Natural killer cell (primary cell): ENCODE measurements around the gene ERVK3-1. TPM values are rescaled to one million over a fixed set of nuclear protein-coding genes. Genes with fewer than 3 reads are reported as not detected.

Source experiments
- ATAC-seq, 3 donors: fragments of 150-1000 bp in 2 of 3; fragments of 200-7000 bp in 1 of 3; cut with Tn5 transposase; 1 replicate in 1 of 3; 2 replicates in 2 of 3; pipeline ENCODE4 v1.10.0; 2021; ENCODE audit warnings: mild to moderate bottlenecking in 2 of 3, moderate library complexity in 2 of 3
- DNase-seq, 2 donors: peaks; one replicate each; pipeline versions ENCODE4 v3.0.0 to v3.0.0-alpha.2; 2013 to 2021; ENCODE audit warnings: mixed read lengths in 1 of 2
- H3K27ac ChIP-seq: one replicate; pipeline ENCODE4 v1.5.1; 2013; ENCODE audit warnings: mild to moderate bottlenecking, low read length
- H3K27me3 ChIP-seq: one replicate; pipeline ENCODE4 v1.6.1; 2013; ENCODE audit warnings: low read length; ENCODE audit not compliant: control insufficient read depth, insufficient read depth
- H3K36me3 ChIP-seq: one replicate; pipeline ENCODE4 v1.6.1; 2013; ENCODE audit warnings: low read length; ENCODE audit not compliant: control insufficient read depth, insufficient read depth
- H3K4me1 ChIP-seq: one replicate; pipeline ENCODE4 v1.6.1; 2013; ENCODE audit warnings: low read length; ENCODE audit not compliant: control insufficient read depth, insufficient read depth
- H3K4me3 ChIP-seq: one replicate; pipeline ENCODE4 v1.5.1; 2013; ENCODE audit warnings: low read length
- H3K9me3 ChIP-seq: one replicate; pipeline ENCODE4 v1.6.1; 2013; ENCODE audit warnings: low read length; ENCODE audit not compliant: control insufficient read depth, insufficient read depth
- H3K27ac Mint-ChIP-seq, 2 donors: one replicate each; pipeline ENCODE4 v1.8.0; 2022; ENCODE audit warnings: mild to moderate bottlenecking in 2 of 2, mixed read lengths in 2 of 2, moderate library complexity in 1 of 2
- H3K27me3 Mint-ChIP-seq, 2 donors: one replicate each; pipeline ENCODE4 v1.8.0; 2022; ENCODE audit warnings: low read depth in 2 of 2, mixed read lengths in 2 of 2
- H3K36me3 Mint-ChIP-seq: one replicate; pipeline ENCODE4 v1.8.0; 2022; ENCODE audit warnings: mixed read lengths
- H3K4me1 Mint-ChIP-seq, 2 donors: one replicate each; pipeline ENCODE4 v1.8.0; 2022; ENCODE audit warnings: mixed read lengths in 2 of 2
- H3K4me3 Mint-ChIP-seq: one replicate; pipeline ENCODE4 v1.8.0; 2022; ENCODE audit warnings: mild to moderate bottlenecking, moderate library complexity, mixed read lengths
- H3K9me3 Mint-ChIP-seq, 2 donors: one replicate each; pipeline ENCODE4 v1.8.0; 2022; ENCODE audit warnings: mixed read lengths in 2 of 2
- CTCF ChIP-seq: fragments of 200-600 bp; IDR thresholded peaks from one replicate; pipeline ENCODE4 v1.8.0; 2022; ENCODE audit warnings: antibody characterized with exemption
- WGBS: methylation state at CpG from one replicate; pipeline ENCODE4 v1.1.7; 2013; ENCODE audit warnings: missing lambda C conversion rate; ENCODE audit not compliant: insufficient coverage; 5-methylcytosine and 5-hydroxymethylcytosine counted together
- intact Hi-C: fragments of 100-400 bp; cut with micrococcal nuclease; formaldehyde crosslinking; loops from one replicate; pipeline ENCODE4 v1.14.2; 2022
- total RNA-seq, 4 donors: library from RNA; stranded (reverse); fragments of 120-200 nt in 1 of 4; gene quantifications; one replicate each; pipeline versions ENCODE4 v1.2.3 to v1.2.4, GENCODE V29; 2013 to 2022

ERVK3-1 gene
- total RNA-seq, 3 donors from 2014 or later (not counting 1 experiment from before 2014, with no cell fraction given), result 96.1 to 142 (median 119) TPM

- no peaks in the 10 kb centered on the region for H3K36me3 ChIP-seq
- no peak for ATAC-seq
- peaks cover 0 to 29% of the 10 kb centered on the region in 2 donors for H3K27me3 Mint-ChIP-seq
- H3K9me3 ChIP-seq, result no peaks in the 10 kb centered on the region
- no peak for DNase-seq
- H3K27ac Mint-ChIP-seq, result no peak overlapping the region
- no peak overlapping the region for H3K4me3 ChIP-seq
- no peak for TF ChIP-seq CTCF
- intact Hi-C loops, result no loop called here
- H3K4me3 Mint-ChIP-seq, result no peak overlapping the region
- no peaks in the 10 kb centered on the region for H3K9me3 Mint-ChIP-seq
- H3K27ac ChIP-seq, result no peak overlapping the region
- H3K4me1 ChIP-seq, result peaks cover 23% of the 10 kb centered on the region
- no peaks in the 10 kb centered on the region for H3K36me3 Mint-ChIP-seq
- peaks cover 6 to 15% of the 10 kb centered on the region in 2 donors for H3K4me1 Mint-ChIP-seq
- WGBS, result 73% methylated on average over 8 of the region's 8 CpGs
- no peaks in the 10 kb centered on the region for H3K27me3 ChIP-seq
Observed at GRCh38 chr19:58349590-58349989, 44.4 kb downstream of the ERVK3-1 start.

DNA sequence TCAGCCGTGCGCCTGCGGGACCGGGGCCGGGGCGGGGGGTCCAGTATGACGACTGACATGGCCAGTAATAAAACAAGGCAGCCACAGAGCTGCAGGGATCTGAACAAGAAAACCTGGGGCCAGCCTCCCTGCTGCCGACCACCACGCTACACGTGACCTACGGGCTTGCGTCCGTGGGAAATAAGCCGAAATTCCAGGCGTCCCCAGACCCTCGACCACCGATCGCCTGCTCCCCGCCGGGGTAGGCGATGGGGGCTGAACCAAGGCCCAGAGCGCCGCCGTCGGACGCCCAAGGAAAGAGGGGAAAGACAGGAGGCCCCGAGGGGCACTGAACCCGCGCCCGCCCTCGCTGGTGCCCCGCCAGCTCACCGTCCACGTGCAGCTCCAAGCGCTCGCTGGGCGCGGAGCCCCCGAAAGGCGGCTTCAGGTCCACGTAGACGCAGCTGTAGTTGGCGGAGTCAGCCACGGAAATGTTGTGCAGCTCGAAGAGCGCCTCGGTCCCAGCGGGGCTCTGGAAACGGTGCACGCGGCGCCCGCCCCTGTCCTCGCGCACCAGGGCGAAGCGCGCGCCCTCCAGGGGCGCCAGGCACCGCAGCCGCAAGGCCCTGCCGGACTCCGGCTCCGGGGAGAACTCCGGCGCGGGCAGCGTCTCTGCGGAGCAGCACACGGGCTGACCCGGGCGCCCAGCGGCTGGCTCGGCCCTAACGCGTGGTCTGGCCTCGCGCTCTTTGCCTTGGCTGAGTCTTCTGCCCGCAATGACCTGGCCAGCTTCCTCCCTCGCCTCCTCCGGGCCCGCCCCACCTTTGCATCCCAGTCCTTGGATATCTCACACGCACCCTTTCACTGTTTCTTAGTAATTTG lies 45.1 kb downstream of the ERVK3-1 start:
- H3K9me3 Mint-ChIP-seq, result no peaks in the 10 kb centered on the region
- H3K9me3 ChIP-seq, result no peaks in the 10 kb centered on the region
- peaks cover 23% of the 10 kb centered on the region for H3K4me1 ChIP-seq
- TF ChIP-seq CTCF, result no peak
- peaks cover 0 to 27% of the 10 kb centered on the region in 2 donors for H3K27me3 Mint-ChIP-seq
- no peak overlapping the region for H3K27ac ChIP-seq
- intact Hi-C loops, result no loop called here
- no peak overlapping the region for H3K27ac Mint-ChIP-seq
- peaks cover 6 to 15% of the 10 kb centered on the region in 2 donors for H3K4me1 Mint-ChIP-seq
- no peaks in the 10 kb centered on the region for H3K36me3 Mint-ChIP-seq
- H3K4me3 ChIP-seq, result no peak overlapping the region
- H3K4me3 Mint-ChIP-seq, result no peak overlapping the region
- no peak for DNase-seq
- 76% methylated on average over 84 of the region's 84 CpGs for WGBS
- H3K27me3 ChIP-seq, result no peaks in the 10 kb centered on the region
- H3K36me3 ChIP-seq, result no peaks in the 10 kb centered on the region
- no peak for ATAC-seq

DNA sequence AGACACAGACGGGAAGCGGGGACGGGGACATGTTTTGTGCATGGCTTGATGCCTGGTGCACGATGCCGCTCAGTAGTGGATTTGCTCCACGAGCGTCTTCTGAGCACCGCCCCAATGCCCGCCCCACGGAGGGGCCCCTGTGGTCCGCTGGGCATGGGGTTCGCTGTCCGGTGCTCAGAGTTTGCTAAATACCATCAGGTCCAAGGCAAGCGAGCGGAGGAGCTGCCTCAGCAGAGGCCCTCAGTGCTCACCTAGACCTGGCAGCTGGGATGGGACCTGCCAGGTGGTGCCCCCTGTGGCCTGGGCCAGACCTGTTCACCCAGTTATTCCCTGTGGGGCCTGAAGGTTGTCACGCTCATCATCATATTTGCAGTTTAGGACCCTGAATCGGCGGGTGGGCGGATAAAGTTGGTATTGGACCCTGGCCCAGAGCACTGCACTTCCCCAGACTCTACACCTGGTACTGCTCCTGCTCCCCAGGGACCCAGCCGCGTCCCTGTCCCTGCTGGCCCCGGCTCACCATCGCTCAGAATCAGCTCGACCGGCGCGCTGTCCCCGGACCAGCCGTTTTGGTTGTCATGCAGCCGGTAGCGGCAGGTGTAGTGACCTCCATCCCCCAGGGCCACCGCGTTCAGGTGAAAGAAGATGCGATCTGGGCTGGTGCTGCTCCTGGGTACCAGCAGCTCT lies 45.8 kb downstream of the ERVK3-1 start:
- no peak overlapping the region for H3K27ac ChIP-seq
- H3K27me3 ChIP-seq, result no peaks in the 10 kb centered on the region
- ATAC-seq (no peak), DNase-seq (no peak)
- Mint-ChIP-seq H3K36me3 (no peaks in the 10 kb centered on the region), H3K27me3 (peaks cover 0 to 20% of the 10 kb centered on the region in 2 donors), H3K27ac (no peak overlapping the region), H3K9me3 (no peaks in the 10 kb centered on the region), H3K4me3 (no peak overlapping the region), H3K4me1 (peaks cover 6 to 15% of the 10 kb centered on the region in 2 donors)
- H3K4me1 ChIP-seq, result peaks cover 28% of the 10 kb centered on the region
- 90% methylated on average over 34 of the region's 34 CpGs for WGBS
- no peak for TF ChIP-seq CTCF
- H3K36me3 ChIP-seq, result no peaks in the 10 kb centered on the region
- no peak overlapping the region for H3K4me3 ChIP-seq
- no peaks in the 10 kb centered on the region for H3K9me3 ChIP-seq
- intact Hi-C loops, result no loop called here
